GM23338 (cell line): Measurements from ENCODE around the gene TIMM10. TPM values are rescaled to one million over a fixed set of nuclear protein-coding genes. Genes with fewer than 3 reads are reported as not detected.
A peak's percentile ranks its signal among the peaks of the same experiment; 100 is the strongest.

Experiments used
- ATAC-seq: fragments of 200-7000 bp; cut with Tn5 transposase; 3 replicates; pipeline ENCODE4 v1.9.1; 2020
- DNase-seq: peaks from one replicate; pipeline ENCODE4 v3.0.0-alpha.2; 2015; ENCODE audit warnings: low spot score
- H2AFZ ChIP-seq: fragments of 200-600 bp; sonication (generic); 2 replicates; pipeline ENCODE4 v1.8.0; 2016; ENCODE audit warnings: antibody characterized with exemption, mild to moderate bottlenecking, moderate library complexity
- H3F3A ChIP-seq: fragments of 200-600 bp; sonication (generic); replicated peaks from 2 replicates; pipeline ENCODE4 v1.8.0; 2017; ENCODE audit warnings: antibody characterized with exemption, mixed run types, low read depth
- H3K27ac ChIP-seq: fragments of 200-600 bp; sonication (generic); 2 replicates; pipeline ENCODE4 v1.6.1; 2016; ENCODE audit warnings: low read depth
- H3K27me3 ChIP-seq: fragments of 200-600 bp; sonication (generic); 2 replicates; pipeline ENCODE4 v1.8.0; 2016; ENCODE audit warnings: mild to moderate bottlenecking, mixed run types, moderate library complexity; ENCODE audit not compliant: insufficient read depth
- H3K36me3 ChIP-seq: fragments of 200-600 bp; sonication (generic); 2 replicates; pipeline ENCODE4 v1.8.0; 2016; ENCODE audit warnings: mild to moderate bottlenecking; ENCODE audit not compliant: insufficient read depth
- H3K4me1 ChIP-seq: fragments of 200-600 bp; sonication (generic); 2 replicates; pipeline ENCODE4 v1.8.0; 2016; ENCODE audit warnings: mild to moderate bottlenecking, moderate library complexity; ENCODE audit not compliant: insufficient read depth
- H3K4me2 ChIP-seq: fragments of 200-600 bp; sonication (generic); 2 replicates; pipeline ENCODE4 v1.7.1; 2017; ENCODE audit warnings: mixed run types
- H3K4me3 ChIP-seq: fragments of 200-600 bp; sonication (generic); 2 replicates; pipeline ENCODE4 v1.6.1; 2016; ENCODE audit warnings: mixed run types
- H3K79me2 ChIP-seq: fragments of 200-600 bp; sonication (generic); replicated peaks from 2 replicates; pipeline ENCODE4 v1.8.0; 2017; ENCODE audit warnings: mild to moderate bottlenecking; ENCODE audit not compliant: insufficient read depth
- H3K9me2 ChIP-seq: fragments of 200-600 bp; sonication (generic); 2 replicates; pipeline ENCODE4 v1.8.0; 2017; ENCODE audit not compliant: insufficient read depth
- H4K20me1 ChIP-seq: fragments of 200-600 bp; sonication (generic); replicated peaks from 2 replicates; pipeline ENCODE4 v1.8.0; 2017; ENCODE audit warnings: mild to moderate bottlenecking; ENCODE audit not compliant: insufficient read depth
- H3K27ac Mint-ChIP-seq: 2 replicates; pipeline ENCODE4 v1.8.0; 2020; ENCODE audit warnings: inconsistent platforms, mild to moderate bottlenecking, moderate library complexity, mixed read lengths
- H3K27me3 Mint-ChIP-seq: 3 replicates; pipeline ENCODE4 v1.8.0; 2022; ENCODE audit warnings: low read depth, mild to moderate bottlenecking, moderate library complexity, mixed read lengths, inconsistent platforms; ENCODE audit not compliant: insufficient read depth, poor library complexity
- H3K36me3 Mint-ChIP-seq: 3 replicates; pipeline ENCODE4 v1.8.0; 2021; ENCODE audit warnings: low read depth, mild to moderate bottlenecking, inconsistent platforms, moderate library complexity, mixed read lengths
- H3K4me1 Mint-ChIP-seq: 3 replicates; pipeline ENCODE4 v1.8.0; 2020; ENCODE audit warnings: mild to moderate bottlenecking, inconsistent platforms, mixed read lengths
- H3K4me3 Mint-ChIP-seq: 3 replicates; pipeline ENCODE4 v1.8.0; 2021; ENCODE audit warnings: moderate library complexity, mild to moderate bottlenecking, inconsistent platforms, mixed read lengths
- H3K9me3 Mint-ChIP-seq: 3 replicates; pipeline ENCODE4 v1.8.0; 2020; ENCODE audit warnings: moderate library complexity, mild to moderate bottlenecking, inconsistent platforms, mixed read lengths
- CREB1 ChIP-seq: fragments of 250-450 bp; sonication (Bioruptor Pico); IDR thresholded peaks from 2 replicates; pipeline ENCODE4 v1.5.0; 2020; ENCODE audit warnings: low read depth, mild to moderate bottlenecking, moderate library complexity
- EZH2 ChIP-seq: fragments of 200-600 bp; sonication (generic); IDR thresholded peaks from one replicate; pipeline ENCODE4 v1.8.0; 2017; ENCODE audit warnings: antibody characterized with exemption, mild to moderate bottlenecking, low read depth; ENCODE audit not compliant: unreplicated experiment
- JUNB ChIP-seq: IDR thresholded peaks from one replicate; pipeline ENCODE4 v1.6.1; 2016; ENCODE audit warnings: antibody characterized with exemption; ENCODE audit not compliant: unreplicated experiment
- NANOG ChIP-seq: IDR thresholded peaks from 2 replicates; pipeline ENCODE4 v1.6.1; 2016; ENCODE audit warnings: antibody characterized with exemption, borderline replicate concordance
- POLR2AphosphoS5 ChIP-seq: IDR thresholded peaks from 2 replicates; pipeline ENCODE4 v1.6.1; 2016; ENCODE audit warnings: antibody characterized with exemption, low read depth
- polyA plus RNA-seq: library from polyadenylated mRNA; unstranded; fragments of >200 nt; fragmentation: Nextera tagmentation; extraction: Ambion mirVana; gene quantifications from 2 replicates; pipeline ENCODE4 v1.2.1, GENCODE V29; 2016
- total RNA-seq: library from RNA; depleted of rRNA; stranded (reverse); fragments of >200 nt; shearing (Covaris generic); gene quantifications from 2 replicates; pipeline ENCODE4 v1.2.3, GENCODE V29; 2014
- TF ChIP-seq, protein P1 (sequence below): IDR thresholded peaks from 2 replicates; pipeline ENCODE4 v1.6.1; 2016; ENCODE audit warnings: antibody characterized with exemption
- TF ChIP-seq, protein P2 (sequence below): fragments of 250-450 bp; sonication (Bioruptor Pico); IDR thresholded peaks from 2 replicates; pipeline ENCODE4 v1.5.0; 2020; ENCODE audit warnings: mild to moderate bottlenecking, moderate library complexity
- TF ChIP-seq, protein P3 (sequence below): IDR thresholded peaks from one replicate; pipeline ENCODE4 v1.6.1; 2018; ENCODE audit warnings: antibody characterized with exemption; ENCODE audit not compliant: unreplicated experiment

Gene TIMM10
- total and polyA plus RNA-seq, 2 experiments from 2014 or later: 59.1 to 194 TPM

DNA sequence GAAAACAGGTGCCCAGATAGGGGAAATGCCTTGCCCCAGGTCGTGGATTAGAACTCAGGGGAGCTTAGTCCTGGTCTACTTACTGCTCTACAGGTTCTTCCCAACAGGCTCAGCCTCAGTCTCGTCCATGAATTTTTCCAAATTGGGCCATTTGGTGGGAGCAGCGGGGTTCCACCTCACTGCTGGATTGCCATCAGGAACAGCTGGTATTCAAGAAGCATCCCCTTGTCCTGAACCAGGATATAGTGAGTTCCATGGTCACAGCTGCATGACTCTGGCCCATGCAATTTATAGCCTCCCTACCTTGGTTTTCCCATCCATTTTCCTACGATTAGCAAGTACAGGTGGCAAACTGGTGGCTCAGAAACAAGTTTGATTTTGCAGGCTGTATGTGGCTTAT, 43.5 kb upstream of the TIMM10 start:
- Mint-ChIP-seq H3K27me3 (peaks cover 4% of the 10 kb centered on the region), H3K9me3 (no peaks in the 10 kb centered on the region), H3K36me3 (no peaks in the 10 kb centered on the region), H3K4me3 (no peak overlapping the region), H3K4me1 (peaks cover 21% of the 10 kb centered on the region), H3K27ac (no peak overlapping the region)
- H3K27ac ChIP-seq: no peak overlapping the region
- H3K27me3 ChIP-seq: no peaks in the 10 kb centered on the region
- TF ChIP-seq JUNB: no peak
- TF ChIP-seq EZH2: no peak
- TF ChIP-seq CREB1: no peak
- TF ChIP-seq, protein P1, sequence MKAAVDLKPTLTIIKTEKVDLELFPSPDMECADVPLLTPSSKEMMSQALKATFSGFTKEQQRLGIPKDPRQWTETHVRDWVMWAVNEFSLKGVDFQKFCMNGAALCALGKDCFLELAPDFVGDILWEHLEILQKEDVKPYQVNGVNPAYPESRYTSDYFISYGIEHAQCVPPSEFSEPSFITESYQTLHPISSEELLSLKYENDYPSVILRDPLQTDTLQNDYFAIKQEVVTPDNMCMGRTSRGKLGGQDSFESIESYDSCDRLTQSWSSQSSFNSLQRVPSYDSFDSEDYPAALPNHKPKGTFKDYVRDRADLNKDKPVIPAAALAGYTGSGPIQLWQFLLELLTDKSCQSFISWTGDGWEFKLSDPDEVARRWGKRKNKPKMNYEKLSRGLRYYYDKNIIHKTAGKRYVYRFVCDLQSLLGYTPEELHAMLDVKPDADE: no peak
- TF ChIP-seq, protein P2, sequence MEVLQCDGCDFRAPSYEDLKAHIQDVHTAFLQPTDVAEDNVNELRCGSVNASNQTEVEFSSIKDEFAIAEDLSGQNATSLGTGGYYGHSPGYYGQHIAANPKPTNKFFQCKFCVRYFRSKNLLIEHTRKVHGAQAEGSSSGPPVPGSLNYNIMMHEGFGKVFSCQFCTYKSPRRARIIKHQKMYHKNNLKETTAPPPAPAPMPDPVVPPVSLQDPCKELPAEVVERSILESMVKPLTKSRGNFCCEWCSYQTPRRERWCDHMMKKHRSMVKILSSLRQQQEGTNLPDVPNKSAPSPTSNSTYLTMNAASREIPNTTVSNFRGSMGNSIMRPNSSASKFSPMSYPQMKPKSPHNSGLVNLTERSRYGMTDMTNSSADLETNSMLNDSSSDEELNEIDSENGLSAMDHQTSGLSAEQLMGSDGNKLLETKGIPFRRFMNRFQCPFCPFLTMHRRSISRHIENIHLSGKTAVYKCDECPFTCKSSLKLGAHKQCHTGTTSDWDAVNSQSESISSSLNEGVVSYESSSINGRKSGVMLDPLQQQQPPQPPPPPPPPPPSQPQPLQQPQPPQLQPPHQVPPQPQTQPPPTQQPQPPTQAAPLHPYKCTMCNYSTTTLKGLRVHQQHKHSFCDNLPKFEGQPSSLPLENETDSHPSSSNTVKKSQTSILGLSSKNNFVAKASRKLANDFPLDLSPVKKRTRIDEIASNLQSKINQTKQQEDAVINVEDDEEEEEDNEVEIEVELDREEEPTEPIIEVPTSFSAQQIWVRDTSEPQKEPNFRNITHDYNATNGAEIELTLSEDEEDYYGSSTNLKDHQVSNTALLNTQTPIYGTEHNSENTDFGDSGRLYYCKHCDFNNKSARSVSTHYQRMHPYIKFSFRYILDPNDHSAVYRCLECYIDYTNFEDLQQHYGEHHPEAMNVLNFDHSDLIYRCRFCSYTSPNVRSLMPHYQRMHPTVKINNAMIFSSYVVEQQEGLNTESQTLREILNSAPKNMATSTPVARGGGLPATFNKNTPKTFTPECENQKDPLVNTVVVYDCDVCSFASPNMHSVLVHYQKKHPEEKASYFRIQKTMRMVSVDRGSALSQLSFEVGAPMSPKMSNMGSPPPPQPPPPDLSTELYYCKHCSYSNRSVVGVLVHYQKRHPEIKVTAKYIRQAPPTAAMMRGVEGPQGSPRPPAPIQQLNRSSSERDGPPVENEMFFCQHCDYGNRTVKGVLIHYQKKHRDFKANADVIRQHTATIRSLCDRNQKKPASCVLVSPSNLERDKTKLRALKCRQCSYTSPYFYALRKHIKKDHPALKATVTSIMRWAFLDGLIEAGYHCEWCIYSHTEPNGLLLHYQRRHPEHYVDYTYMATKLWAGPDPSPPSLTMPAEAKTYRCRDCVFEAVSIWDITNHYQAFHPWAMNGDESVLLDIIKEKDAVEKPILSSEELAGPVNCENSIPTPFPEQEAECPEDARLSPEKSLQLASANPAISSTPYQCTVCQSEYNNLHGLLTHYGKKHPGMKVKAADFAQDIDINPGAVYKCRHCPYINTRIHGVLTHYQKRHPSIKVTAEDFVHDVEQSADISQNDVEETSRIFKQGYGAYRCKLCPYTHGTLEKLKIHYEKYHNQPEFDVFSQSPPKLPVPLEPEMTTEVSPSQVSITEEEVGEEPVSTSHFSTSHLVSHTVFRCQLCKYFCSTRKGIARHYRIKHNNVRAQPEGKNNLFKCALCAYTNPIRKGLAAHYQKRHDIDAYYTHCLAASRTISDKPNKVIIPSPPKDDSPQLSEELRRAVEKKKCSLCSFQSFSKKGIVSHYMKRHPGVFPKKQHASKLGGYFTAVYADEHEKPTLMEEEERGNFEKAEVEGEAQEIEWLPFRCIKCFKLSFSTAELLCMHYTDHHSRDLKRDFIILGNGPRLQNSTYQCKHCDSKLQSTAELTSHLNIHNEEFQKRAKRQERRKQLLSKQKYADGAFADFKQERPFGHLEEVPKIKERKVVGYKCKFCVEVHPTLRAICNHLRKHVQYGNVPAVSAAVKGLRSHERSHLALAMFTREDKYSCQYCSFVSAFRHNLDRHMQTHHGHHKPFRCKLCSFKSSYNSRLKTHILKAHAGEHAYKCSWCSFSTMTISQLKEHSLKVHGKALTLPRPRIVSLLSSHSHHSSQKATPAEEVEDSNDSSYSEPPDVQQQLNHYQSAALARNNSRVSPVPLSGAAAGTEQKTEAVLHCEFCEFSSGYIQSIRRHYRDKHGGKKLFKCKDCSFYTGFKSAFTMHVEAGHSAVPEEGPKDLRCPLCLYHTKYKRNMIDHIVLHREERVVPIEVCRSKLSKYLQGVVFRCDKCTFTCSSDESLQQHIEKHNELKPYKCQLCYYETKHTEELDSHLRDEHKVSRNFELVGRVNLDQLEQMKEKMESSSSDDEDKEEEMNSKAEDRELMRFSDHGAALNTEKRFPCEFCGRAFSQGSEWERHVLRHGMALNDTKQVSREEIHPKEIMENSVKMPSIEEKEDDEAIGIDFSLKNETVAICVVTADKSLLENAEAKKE (CRISPR knock-in tag): no peak
- TF ChIP-seq POLR2AphosphoS5: no peak
- TF ChIP-seq, protein P3, sequence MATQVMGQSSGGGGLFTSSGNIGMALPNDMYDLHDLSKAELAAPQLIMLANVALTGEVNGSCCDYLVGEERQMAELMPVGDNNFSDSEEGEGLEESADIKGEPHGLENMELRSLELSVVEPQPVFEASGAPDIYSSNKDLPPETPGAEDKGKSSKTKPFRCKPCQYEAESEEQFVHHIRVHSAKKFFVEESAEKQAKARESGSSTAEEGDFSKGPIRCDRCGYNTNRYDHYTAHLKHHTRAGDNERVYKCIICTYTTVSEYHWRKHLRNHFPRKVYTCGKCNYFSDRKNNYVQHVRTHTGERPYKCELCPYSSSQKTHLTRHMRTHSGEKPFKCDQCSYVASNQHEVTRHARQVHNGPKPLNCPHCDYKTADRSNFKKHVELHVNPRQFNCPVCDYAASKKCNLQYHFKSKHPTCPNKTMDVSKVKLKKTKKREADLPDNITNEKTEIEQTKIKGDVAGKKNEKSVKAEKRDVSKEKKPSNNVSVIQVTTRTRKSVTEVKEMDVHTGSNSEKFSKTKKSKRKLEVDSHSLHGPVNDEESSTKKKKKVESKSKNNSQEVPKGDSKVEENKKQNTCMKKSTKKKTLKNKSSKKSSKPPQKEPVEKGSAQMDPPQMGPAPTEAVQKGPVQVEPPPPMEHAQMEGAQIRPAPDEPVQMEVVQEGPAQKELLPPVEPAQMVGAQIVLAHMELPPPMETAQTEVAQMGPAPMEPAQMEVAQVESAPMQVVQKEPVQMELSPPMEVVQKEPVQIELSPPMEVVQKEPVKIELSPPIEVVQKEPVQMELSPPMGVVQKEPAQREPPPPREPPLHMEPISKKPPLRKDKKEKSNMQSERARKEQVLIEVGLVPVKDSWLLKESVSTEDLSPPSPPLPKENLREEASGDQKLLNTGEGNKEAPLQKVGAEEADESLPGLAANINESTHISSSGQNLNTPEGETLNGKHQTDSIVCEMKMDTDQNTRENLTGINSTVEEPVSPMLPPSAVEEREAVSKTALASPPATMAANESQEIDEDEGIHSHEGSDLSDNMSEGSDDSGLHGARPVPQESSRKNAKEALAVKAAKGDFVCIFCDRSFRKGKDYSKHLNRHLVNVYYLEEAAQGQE: no peak
- no peak for TF ChIP-seq NANOG
- no peak for DNase-seq
- peak; percentile 60 for ATAC-seq
- no peaks in the 10 kb centered on the region for H3K9me2 ChIP-seq
- H3K79me2 ChIP-seq: no peaks in the 10 kb centered on the region
- no peak overlapping the region for H2AFZ ChIP-seq
- no peaks in the 10 kb centered on the region for H3K36me3 ChIP-seq
- H3F3A ChIP-seq: peaks cover 5% of the 10 kb centered on the region; the same call in 1 of the 2 replicates
- peaks cover 21% of the 10 kb centered on the region for H3K4me1 ChIP-seq
- no peak overlapping the region for H3K4me2 ChIP-seq
- no peak overlapping the region for H3K4me3 ChIP-seq
- H4K20me1 ChIP-seq: no peaks in the 10 kb centered on the region
